Measurements from ENCODE around the gene NTM.

NTM gene

GRCh38 chr11:131614631-131615030 is 244.2 kb downstream of the NTM start:
- no peak overlapping the region for H3K27ac ChIP-seq
- TF ChIP-seq CTCF (conservative IDR thresholded peaks at IDR 0.05) = no peak

GRCh38 chr11:131615611-131616010 is 245.2 kb downstream of the NTM start:
- no peak overlapping the region for H3K27ac ChIP-seq
- TF ChIP-seq CTCF (conservative IDR thresholded peaks at IDR 0.05) = no peak

- H3K27ac ChIP-seq = no peak overlapping the region
- no peak for TF ChIP-seq CTCF (conservative IDR thresholded peaks at IDR 0.05)
Measured at GRCh38 chr11:131616481-131617140, 246.2 kb downstream of the NTM start.

GRCh38 chr11:131618201-131618600 is 247.8 kb downstream of the NTM start:
- no peak overlapping the region for H3K27ac ChIP-seq
- TF ChIP-seq CTCF (conservative IDR thresholded peaks at IDR 0.05) = no peak

GRCh38 chr11:131622193-131622592 is 251.8 kb downstream of the NTM start:
- no peak overlapping the region for H3K27ac ChIP-seq
- no peak for TF ChIP-seq CTCF (conservative IDR thresholded peaks at IDR 0.05)

GRCh38 chr11:131624531-131624930 is 254.1 kb downstream of the NTM start:
- H3K27ac ChIP-seq = no peak overlapping the region
- no peak for TF ChIP-seq CTCF (conservative IDR thresholded peaks at IDR 0.05)

- no peak overlapping the region for H3K27ac ChIP-seq
- TF ChIP-seq CTCF (conservative IDR thresholded peaks at IDR 0.05) = no peak
Measured at GRCh38 chr11:131626788-131627187, 256.4 kb downstream of the NTM start.

Data from VCaP (cell line).